Fibroblast of the aortic adventitia (primary cell): ENCODE measurements around the gene SHANK1. TPM values are rescaled to one million over a fixed set of nuclear protein-coding genes. Genes with fewer than 3 reads are reported as not detected.

ENCODE experiments used
- DNase-seq: peaks from one replicate; pipeline ENCODE4 v3.0.0-alpha.2; 2010; ENCODE audit warnings: low read depth
- H3K4me3 ChIP-seq: 2 replicates; pipeline ENCODE4 v1.5.1; 2011; ENCODE audit warnings: low read depth, mild to moderate bottlenecking, control low read depth, low read length, moderate library complexity
- total RNA-seq: library from RNA; depleted of rRNA; stranded (reverse); fragments of >200 nt; gene quantifications from 2 replicates; pipeline ENCODE4 v1.2.3, GENCODE V29; 2012; ENCODE audit warnings: low replicate concordance
- TF ChIP-seq, protein P1 (sequence below): IDR thresholded peaks from 2 replicates; pipeline ENCODE4 v1.5.1; 2011; ENCODE audit warnings: mild to moderate bottlenecking, low read length, control low read depth, inconsistent platforms; ENCODE audit not compliant: insufficient read depth

Gene SHANK1
- total RNA-seq, 1 donor: 4.2 TPM

- TF ChIP-seq, protein P1, sequence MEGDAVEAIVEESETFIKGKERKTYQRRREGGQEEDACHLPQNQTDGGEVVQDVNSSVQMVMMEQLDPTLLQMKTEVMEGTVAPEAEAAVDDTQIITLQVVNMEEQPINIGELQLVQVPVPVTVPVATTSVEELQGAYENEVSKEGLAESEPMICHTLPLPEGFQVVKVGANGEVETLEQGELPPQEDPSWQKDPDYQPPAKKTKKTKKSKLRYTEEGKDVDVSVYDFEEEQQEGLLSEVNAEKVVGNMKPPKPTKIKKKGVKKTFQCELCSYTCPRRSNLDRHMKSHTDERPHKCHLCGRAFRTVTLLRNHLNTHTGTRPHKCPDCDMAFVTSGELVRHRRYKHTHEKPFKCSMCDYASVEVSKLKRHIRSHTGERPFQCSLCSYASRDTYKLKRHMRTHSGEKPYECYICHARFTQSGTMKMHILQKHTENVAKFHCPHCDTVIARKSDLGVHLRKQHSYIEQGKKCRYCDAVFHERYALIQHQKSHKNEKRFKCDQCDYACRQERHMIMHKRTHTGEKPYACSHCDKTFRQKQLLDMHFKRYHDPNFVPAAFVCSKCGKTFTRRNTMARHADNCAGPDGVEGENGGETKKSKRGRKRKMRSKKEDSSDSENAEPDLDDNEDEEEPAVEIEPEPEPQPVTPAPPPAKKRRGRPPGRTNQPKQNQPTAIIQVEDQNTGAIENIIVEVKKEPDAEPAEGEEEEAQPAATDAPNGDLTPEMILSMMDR: no peak
- no peak for DNase-seq
- no peak overlapping the region for H3K4me3 ChIP-seq
These were observed 2.4 kb downstream of the SHANK1 start for GRCh38 chr19:50717026-50717723.

GRCh38 chr19:50716178-50717025, 3.2 kb downstream of the SHANK1 start:
- TF ChIP-seq, protein P1: no peak
- no peak for DNase-seq
- no peak overlapping the region for H3K4me3 ChIP-seq

DNA sequence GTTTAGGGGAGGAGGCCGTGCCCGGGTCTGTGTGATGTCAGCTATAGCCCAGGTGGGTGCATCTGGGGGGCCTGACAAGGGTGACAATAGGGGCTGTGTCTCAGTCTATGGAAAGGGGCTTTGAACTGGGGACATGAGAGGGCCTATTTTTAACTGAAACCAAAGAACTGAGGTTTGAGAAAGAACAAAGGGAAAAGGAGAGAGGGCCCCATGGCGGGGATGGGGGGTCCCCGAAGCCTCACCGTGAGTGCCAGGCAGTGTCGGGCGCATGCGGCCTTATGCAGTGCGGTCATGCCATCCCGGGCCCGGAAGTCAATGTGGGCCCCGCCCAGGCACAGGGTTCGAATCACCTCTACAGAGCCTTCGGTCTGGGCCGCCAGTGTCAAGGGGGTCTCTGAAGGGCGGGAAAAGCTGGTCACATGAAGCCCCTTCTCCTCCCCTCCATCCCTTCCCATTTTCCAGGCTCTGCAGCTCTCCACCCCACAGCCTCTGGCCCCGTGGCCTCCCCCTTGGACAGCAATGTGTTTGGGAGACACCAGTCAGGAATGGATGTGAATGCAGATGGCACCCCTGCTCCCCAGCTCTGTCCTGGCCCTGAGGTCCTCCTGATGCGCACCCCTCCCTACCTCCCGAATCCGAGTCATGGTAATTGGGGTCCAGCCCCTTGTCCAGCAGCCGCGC, 5.9 kb downstream of the SHANK1 start:
- H3K4me3 ChIP-seq: no peak overlapping the region
- TF ChIP-seq, protein P1: no peak
- DNase-seq: no peak

- H3K4me3 ChIP-seq: no peak overlapping the region
- TF ChIP-seq, protein P1: no peak
- no peak for DNase-seq
These were observed 6.8 kb downstream of the SHANK1 start for GRCh38 chr19:50712833-50713232.

GRCh38 chr19:50711805-50712204, 7.8 kb downstream of the SHANK1 start:
- no peak for DNase-seq
- TF ChIP-seq, protein P1: no peak
- no peak overlapping the region for H3K4me3 ChIP-seq

DNA sequence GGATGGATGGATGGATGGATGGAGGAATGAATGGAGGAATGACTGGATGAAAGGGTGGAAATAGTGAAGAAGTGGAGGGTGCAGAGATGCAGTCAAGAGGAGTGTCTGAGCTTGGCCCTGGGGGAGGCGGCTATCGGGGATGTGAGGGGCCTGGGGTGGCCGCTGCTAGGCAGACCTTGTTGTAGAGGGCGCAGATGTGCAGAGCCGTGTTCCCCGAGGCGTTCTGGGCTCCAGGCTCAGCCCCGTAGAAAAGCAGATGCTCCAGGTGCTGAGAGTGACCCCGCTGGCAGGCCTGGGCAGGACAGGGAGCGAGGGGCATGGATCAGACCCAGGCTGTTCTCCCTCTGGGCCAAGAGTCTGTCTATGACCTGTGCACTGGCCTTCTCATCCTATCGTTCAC, 8.4 kb downstream of the SHANK1 start:
- no peak overlapping the region for H3K4me3 ChIP-seq
- TF ChIP-seq, protein P1: no peak
- DNase-seq: no peak
